HepG2 (cell line): Measurements from ENCODE around the gene GPR25. TPM values are rescaled to one million over a fixed set of nuclear protein-coding genes. Genes with fewer than 3 reads are reported as not detected.
A peak's percentile ranks its signal among the peaks of the same experiment; 100 is the strongest.

Experiments
- CENPBD1 ChIP-seq: sonication (generic); formaldehyde crosslinking; IDR thresholded peaks from 2 replicates; pipeline ENCODE4 v1.8.0; 2022; ENCODE audit warnings: missing genetic modification reagents, low read depth, mild to moderate bottlenecking, borderline replicate concordance
- HCFC1 ChIP-seq: fragments of 150-350 bp; IDR thresholded peaks from 2 replicates; pipeline ENCODE4 v1.6.1; 2014; ENCODE audit warnings: low read depth, low read length
- HMG20A ChIP-seq: IDR thresholded peaks from 2 replicates; pipeline ENCODE4 v1.6.1; 2016; ENCODE audit warnings: borderline replicate concordance
- MBD4 ChIP-seq: IDR thresholded peaks from 2 replicates; pipeline ENCODE4 v1.6.1; 2012; ENCODE audit warnings: low read length, inconsistent platforms, borderline replicate concordance
- POLR2AphosphoS5 ChIP-seq: IDR thresholded peaks from 2 replicates; pipeline ENCODE4 v1.6.1; 2012; ENCODE audit warnings: low read depth, low read length
- SMARCE1 ChIP-seq: fragments of 450-650 bp; IDR thresholded peaks from 2 replicates; pipeline ENCODE4 v1.6.1; 2017; ENCODE audit warnings: borderline replicate concordance
- ZBTB49 ChIP-seq: sonication (generic); formaldehyde crosslinking; IDR thresholded peaks from 2 replicates; pipeline ENCODE4 v1.4.0; 2020; ENCODE audit warnings: missing genetic modification reagents, borderline replicate concordance
- ZFP36 ChIP-seq: fragments of 150-350 bp; IDR thresholded peaks from 2 replicates; pipeline ENCODE4 v1.6.1; 2018; ENCODE audit warnings: borderline replicate concordance, low read length, low read depth; ENCODE audit not compliant: partially characterized antibody
- ZNF281 ChIP-seq: sonication (generic); formaldehyde crosslinking; IDR thresholded peaks from 2 replicates; pipeline ENCODE4 v1.4.0; 2020; ENCODE audit warnings: missing genetic modification reagents, borderline replicate concordance
- ZNF782 ChIP-seq: sonication (generic); formaldehyde crosslinking; IDR thresholded peaks from 2 replicates; pipeline ENCODE4 v1.4.0; 2020; ENCODE audit warnings: missing genetic modification reagents, mild to moderate bottlenecking, borderline replicate concordance
- ZNF879 ChIP-seq: sonication (generic); formaldehyde crosslinking; IDR thresholded peaks from 2 replicates; pipeline ENCODE4 v1.8.1; 2023; ENCODE audit warnings: missing genetic modification reagents
- polyA plus RNA-seq, 8 experiments: library from polyadenylated mRNA; depleted of rRNA in 3 of 8; stranded (reverse) in 7 of 8; unstranded in 1 of 8; fragments of >200 nt; fragmentation: Illumina TruSeq in 4 of 8; extraction: Trizol in 4 of 8; gene quantifications; 2 replicates each; pipeline versions ENCODE4 v1.2.1 to v1.2.3, GENCODE V29; 2011 to 2016; ENCODE audit warnings: low read depth in 4 of 8, missing spikeins in 1 of 8, mixed read lengths in 1 of 8; ENCODE audit not compliant: insufficient read depth in 1 of 8
- total RNA-seq, 5 experiments: library from RNA; depleted of rRNA; stranded (reverse); fragments of >200 nt; fragmentation: Illumina TruSeq; extraction: Trizol; gene quantifications; 2 replicates each; pipeline ENCODE4 v1.2.3, GENCODE V29; 2016; ENCODE audit warnings: low read depth in 1 of 5
- TF ChIP-seq, protein P1 (sequence below), 2 experiments: sonication (generic) in 1 of 2; formaldehyde crosslinking in 1 of 2; IDR thresholded peaks; 2 replicates each; pipeline versions ENCODE4 v1.4.0 to v1.6.1; 2018 to 2020; ENCODE audit warnings: missing genetic modification reagents in 2 of 2, borderline replicate concordance in 1 of 2, low read depth in 1 of 2, mild to moderate bottlenecking in 1 of 2, missing biosample characterization in 1 of 2
- TF ChIP-seq, protein P2 (sequence below): sonication (generic); formaldehyde crosslinking; IDR thresholded peaks from 2 replicates; pipeline ENCODE4 v1.4.0; 2020; ENCODE audit warnings: missing genetic modification reagents
- TF ChIP-seq, protein P3 (sequence below): sonication (generic); formaldehyde crosslinking; IDR thresholded peaks from 2 replicates; pipeline ENCODE4 v1.4.0; 2020; ENCODE audit warnings: missing genetic modification reagents

GPR25 gene
- total and polyA plus RNA-seq, 2 of the 13 experiments (the other 11 are each of a cell fraction or from before 2014, with no cell fraction given): not detected

DNA sequence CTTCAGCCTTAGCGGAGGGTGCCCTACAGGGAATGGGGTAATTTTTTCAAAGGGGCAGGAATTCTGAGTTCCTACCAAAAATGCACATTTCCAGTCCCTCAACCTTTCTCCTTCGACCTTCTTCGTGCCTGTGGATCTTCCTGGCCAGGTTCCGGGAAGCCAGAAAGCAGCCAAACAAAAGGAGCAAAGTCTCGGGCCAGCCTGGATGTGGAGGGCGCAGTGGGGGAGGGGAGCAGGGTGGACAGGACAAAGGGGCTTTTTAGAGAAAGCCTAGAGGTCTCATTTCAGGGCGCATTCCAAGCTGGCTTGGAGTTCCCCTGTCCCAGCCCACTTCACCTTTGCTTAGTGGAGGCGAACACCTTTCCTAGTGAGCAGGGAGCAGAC lies 19.0 kb downstream of the GPR25 start (continued):
- TF ChIP-seq, protein P1, sequence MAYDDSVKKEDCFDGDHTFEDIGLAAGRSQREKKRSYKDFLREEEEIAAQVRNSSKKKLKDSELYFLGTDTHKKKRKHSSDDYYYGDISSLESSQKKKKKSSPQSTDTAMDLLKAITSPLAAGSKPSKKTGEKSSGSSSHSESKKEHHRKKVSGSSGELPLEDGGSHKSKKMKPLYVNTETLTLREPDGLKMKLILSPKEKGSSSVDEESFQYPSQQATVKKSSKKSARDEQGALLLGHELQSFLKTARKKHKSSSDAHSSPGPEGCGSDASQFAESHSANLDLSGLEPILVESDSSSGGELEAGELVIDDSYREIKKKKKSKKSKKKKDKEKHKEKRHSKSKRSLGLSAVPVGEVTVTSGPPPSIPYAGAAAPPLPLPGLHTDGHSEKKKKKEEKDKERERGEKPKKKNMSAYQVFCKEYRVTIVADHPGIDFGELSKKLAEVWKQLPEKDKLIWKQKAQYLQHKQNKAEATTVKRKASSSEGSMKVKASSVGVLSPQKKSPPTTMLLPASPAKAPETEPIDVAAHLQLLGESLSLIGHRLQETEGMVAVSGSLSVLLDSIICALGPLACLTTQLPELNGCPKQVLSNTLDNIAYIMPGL (CRISPR knock-in tag; IDR thresholded peaks at IDR 0.05; ENCODE audit: borderline replicate concordance in 1 of 2, low read depth in 1 of 2): no peak; a peak in 1 of 4 replicates
- TF ChIP-seq ZFP36 (no peak), MBD4 (no peak), ZNF782 (CRISPR knock-in tag) (no peak), HMG20A (CRISPR knock-in tag) (0 out of 2 replicates have a peak, but pooled peaks have one; percentile 18), CENPBD1 (CRISPR knock-in tag) (no peak), SMARCE1 (no peak), ZNF281 (CRISPR knock-in tag) (peak; percentile 99), POLR2AphosphoS5 (peak; percentile 56; the same call in 1 of the 2 replicates), ZNF879 (CRISPR knock-in tag) (no peak), ZBTB49 (no peak), HCFC1 (no peak)
- TF ChIP-seq, protein P2, sequence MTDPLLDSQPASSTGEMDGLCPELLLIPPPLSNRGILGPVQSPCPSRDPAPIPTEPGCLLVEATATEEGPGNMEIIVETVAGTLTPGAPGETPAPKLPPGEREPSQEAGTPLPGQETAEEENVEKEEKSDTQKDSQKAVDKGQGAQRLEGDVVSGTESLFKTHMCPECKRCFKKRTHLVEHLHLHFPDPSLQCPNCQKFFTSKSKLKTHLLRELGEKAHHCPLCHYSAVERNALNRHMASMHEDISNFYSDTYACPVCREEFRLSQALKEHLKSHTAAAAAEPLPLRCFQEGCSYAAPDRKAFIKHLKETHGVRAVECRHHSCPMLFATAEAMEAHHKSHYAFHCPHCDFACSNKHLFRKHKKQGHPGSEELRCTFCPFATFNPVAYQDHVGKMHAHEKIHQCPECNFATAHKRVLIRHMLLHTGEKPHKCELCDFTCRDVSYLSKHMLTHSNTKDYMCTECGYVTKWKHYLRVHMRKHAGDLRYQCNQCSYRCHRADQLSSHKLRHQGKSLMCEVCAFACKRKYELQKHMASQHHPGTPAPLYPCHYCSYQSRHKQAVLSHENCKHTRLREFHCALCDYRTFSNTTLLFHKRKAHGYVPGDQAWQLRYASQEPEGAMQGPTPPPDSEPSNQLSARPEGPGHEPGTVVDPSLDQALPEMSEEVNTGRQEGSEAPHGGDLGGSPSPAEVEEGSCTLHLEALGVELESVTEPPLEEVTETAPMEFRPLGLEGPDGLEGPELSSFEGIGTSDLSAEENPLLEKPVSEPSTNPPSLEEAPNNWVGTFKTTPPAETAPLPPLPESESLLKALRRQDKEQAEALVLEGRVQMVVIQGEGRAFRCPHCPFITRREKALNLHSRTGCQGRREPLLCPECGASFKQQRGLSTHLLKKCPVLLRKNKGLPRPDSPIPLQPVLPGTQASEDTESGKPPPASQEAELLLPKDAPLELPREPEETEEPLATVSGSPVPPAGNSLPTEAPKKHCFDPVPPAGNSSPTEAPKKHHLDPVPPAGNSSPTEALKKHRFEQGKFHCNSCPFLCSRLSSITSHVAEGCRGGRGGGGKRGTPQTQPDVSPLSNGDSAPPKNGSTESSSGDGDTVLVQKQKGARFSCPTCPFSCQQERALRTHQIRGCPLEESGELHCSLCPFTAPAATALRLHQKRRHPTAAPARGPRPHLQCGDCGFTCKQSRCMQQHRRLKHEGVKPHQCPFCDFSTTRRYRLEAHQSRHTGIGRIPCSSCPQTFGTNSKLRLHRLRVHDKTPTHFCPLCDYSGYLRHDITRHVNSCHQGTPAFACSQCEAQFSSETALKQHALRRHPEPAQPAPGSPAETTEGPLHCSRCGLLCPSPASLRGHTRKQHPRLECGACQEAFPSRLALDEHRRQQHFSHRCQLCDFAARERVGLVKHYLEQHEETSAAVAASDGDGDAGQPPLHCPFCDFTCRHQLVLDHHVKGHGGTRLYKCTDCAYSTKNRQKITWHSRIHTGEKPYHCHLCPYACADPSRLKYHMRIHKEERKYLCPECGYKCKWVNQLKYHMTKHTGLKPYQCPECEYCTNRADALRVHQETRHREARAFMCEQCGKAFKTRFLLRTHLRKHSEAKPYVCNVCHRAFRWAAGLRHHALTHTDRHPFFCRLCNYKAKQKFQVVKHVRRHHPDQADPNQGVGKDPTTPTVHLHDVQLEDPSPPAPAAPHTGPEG (CRISPR knock-in tag): no peak
- TF ChIP-seq, protein P3, sequence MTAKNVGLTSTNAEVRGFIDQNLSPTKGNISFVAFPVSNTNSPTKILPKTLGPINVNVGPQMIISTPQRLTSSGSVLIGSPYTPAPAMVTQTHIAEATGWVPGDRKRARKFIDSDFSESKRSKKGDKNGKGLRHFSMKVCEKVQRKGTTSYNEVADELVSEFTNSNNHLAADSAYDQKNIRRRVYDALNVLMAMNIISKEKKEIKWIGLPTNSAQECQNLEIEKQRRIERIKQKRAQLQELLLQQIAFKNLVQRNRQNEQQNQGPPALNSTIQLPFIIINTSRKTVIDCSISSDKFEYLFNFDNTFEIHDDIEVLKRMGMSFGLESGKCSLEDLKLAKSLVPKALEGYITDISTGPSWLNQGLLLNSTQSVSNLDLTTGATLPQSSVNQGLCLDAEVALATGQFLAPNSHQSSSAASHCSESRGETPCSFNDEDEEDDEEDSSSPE (CRISPR knock-in tag): no peak
